Kidney epithelial cell (primary cell): ENCODE measurements around the gene TRIAP1. TPM values are rescaled to one million over a fixed set of nuclear protein-coding genes. Genes with fewer than 3 reads are reported as not detected.

Source experiments
- DNase-seq: peaks from one replicate; pipeline ENCODE4 v3.0.0-alpha.2; 2010; ENCODE audit warnings: low read depth
- H3K27me3 ChIP-seq: 2 replicates; pipeline ENCODE4 v1.6.0; 2011; ENCODE audit warnings: low read length; ENCODE audit not compliant: control insufficient read depth, insufficient read depth
- H3K36me3 ChIP-seq: 2 replicates; pipeline ENCODE4 v1.5.1; 2011; ENCODE audit warnings: low read length; ENCODE audit not compliant: control insufficient read depth, insufficient read depth
- H3K4me3 ChIP-seq: 2 replicates; pipeline ENCODE4 v1.5.1; 2011; ENCODE audit warnings: low read depth, mild to moderate bottlenecking, control low read depth, low read length
- total RNA-seq: library from RNA; depleted of rRNA; stranded (reverse); fragments of >200 nt; gene quantifications from 2 replicates; pipeline ENCODE4 v1.2.3, GENCODE V29; 2015
- TF ChIP-seq, protein P1 (sequence below): IDR thresholded peaks from 2 replicates; pipeline ENCODE4 v1.5.1; 2011; ENCODE audit warnings: mild to moderate bottlenecking, moderate library complexity, low read length, control low read depth, inconsistent platforms; ENCODE audit not compliant: insufficient read depth, poor library complexity, severe bottlenecking

Gene TRIAP1
- total RNA-seq, 1 donor from 2014 or later, result 57.1 TPM

DNA sequence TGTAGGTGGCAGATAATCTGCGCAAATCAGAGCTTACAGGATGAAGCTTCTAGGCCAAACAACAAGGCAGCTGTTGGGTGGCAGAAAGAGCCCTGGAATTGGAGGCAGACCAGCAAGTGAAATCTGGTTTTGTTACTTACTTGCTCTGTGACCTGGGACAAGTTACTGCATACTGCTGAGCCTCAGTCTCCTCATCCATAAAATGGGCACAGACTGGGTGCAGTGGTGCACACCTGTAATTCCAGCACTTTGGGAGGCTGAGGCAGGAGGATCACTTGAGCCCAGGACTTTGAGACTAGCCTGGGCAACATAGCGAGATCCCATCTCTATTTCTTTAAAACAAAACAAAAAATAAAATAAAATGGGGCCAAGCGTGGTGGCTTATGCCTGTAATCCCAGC is 39.6 kb downstream of the TRIAP1 start:
- Histone ChIP-seq H3K27me3 (no peaks in the 10 kb centered on the region), H3K36me3 (no peaks in the 10 kb centered on the region), H3K4me3 (no peak overlapping the region)
- TF ChIP-seq, protein P1, sequence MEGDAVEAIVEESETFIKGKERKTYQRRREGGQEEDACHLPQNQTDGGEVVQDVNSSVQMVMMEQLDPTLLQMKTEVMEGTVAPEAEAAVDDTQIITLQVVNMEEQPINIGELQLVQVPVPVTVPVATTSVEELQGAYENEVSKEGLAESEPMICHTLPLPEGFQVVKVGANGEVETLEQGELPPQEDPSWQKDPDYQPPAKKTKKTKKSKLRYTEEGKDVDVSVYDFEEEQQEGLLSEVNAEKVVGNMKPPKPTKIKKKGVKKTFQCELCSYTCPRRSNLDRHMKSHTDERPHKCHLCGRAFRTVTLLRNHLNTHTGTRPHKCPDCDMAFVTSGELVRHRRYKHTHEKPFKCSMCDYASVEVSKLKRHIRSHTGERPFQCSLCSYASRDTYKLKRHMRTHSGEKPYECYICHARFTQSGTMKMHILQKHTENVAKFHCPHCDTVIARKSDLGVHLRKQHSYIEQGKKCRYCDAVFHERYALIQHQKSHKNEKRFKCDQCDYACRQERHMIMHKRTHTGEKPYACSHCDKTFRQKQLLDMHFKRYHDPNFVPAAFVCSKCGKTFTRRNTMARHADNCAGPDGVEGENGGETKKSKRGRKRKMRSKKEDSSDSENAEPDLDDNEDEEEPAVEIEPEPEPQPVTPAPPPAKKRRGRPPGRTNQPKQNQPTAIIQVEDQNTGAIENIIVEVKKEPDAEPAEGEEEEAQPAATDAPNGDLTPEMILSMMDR, result no peak
- DNase-seq, result no peak

DNA sequence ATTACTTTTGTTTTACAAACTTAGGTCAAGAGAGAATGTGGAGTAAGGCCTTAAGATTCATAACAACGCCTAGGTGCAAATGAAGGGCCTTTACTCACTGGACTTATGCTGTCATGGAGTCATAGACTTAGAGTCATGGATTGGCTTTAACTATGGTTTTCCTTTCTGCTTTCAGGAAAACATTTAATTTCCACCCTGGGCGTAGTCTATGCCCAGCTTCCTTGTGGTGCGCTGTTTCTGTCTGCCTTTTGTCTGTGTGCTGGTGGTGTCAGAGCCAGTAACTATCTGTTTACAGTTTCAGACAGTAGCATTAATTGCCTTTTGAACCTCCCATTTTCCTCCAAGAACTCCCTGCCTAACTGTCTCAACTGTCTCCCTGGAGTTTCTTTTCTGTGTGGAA is 40.1 kb downstream of the TRIAP1 start:
- H3K4me3 ChIP-seq, result no peak overlapping the region
- no peaks in the 10 kb centered on the region for H3K36me3 ChIP-seq
- H3K27me3 ChIP-seq, result no peaks in the 10 kb centered on the region
- no peak for DNase-seq
- TF ChIP-seq, protein P1, result no peak

DNA sequence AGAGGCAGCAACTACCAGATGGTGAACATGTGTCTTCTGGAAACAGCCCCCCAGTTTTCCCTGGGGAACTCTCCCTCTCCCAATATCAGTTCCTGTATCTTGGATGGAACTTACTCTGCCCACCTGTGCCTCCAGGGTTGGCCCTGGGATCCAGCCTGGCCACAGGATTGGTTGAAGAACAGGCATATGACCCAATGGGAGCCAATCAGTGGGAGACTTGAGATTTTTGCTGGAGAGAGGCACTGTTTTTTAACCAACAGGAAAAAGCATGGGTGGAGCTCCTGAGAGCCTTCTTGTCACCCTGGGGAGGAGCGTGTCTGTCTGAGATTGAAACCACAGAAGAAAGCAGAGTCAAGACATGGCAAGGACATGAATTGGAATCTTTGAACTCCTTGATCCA is 41.9 kb downstream of the TRIAP1 start:
- Histone ChIP-seq H3K4me3 (no peak overlapping the region), H3K27me3 (no peaks in the 10 kb centered on the region), H3K36me3 (no peaks in the 10 kb centered on the region)
- TF ChIP-seq, protein P1, result no peak
- no peak for DNase-seq

DNA sequence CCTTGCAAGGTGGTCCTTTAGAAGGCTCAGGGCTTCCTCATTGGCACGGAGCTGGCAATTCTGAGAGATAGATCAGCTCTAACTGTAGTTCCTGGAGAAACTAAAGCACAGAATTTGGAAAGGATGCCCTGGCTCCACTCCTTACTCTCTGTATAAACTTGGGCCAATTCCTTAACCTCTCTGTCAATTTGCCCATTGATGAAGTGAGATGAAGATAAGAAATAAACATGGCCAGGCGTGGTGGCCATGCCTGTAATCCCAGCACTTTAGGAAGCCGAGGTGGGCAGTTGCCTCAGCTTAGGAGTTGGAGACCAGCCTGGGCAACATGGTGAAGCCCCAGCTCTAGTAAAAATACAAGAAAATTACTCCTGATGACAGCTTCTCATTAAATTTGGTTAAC is 42.3 kb downstream of the TRIAP1 start:
- no peaks in the 10 kb centered on the region for H3K27me3 ChIP-seq
- no peaks in the 10 kb centered on the region for H3K36me3 ChIP-seq
- DNase-seq, result no peak
- H3K4me3 ChIP-seq, result no peak overlapping the region
- TF ChIP-seq, protein P1, result no peak

DNA sequence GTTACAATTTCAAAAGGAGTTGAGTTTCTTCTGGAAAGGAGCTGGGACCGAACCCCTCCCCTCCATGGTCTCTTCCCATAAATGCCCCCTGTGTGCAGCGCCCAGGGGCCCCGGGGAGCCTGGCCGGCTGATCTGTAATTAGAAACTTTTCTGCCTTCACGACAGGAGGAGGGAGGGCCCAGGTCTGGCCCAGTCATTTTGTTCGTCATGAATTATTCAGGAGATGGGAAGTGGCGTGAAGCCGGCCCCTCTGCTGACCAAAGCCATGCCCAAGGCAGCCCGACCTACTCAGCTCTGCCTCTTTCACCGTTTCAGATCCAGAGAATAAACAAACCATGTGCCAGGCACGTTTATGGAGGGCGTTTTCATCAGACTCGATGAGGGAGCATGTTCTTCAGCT is 44.0 kb downstream of the TRIAP1 start:
- no peak for DNase-seq
- Histone ChIP-seq H3K4me3 (no peak overlapping the region), H3K27me3 (peaks cover 3% of the 10 kb centered on the region), H3K36me3 (no peaks in the 10 kb centered on the region)
- TF ChIP-seq, protein P1, result no peak

DNA sequence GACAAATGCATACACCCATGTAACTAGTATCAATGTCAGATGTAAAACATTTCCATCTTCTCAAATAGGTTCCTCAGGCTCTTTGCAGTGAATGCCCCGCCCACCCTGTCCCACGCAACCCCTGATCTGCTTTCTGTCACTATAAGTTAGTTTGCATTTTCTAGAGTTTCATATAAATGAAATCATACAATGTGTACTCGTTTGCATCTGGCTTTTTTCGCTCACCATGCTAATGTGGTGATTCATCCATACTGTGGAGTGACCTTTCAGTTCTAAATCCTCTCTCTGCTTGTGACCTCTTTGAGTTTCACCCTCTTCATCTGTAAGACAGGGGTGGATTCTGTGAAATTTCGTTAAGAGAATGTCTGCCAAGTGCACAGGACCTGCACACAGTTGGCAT is 46.7 kb downstream of the TRIAP1 start:
- no peak for DNase-seq
- Histone ChIP-seq H3K36me3 (no peaks in the 10 kb centered on the region), H3K27me3 (peaks cover 3% of the 10 kb centered on the region), H3K4me3 (no peak overlapping the region)
- TF ChIP-seq, protein P1, result no peak
